SK-N-SH (cell line): Measurements from ENCODE around the gene DYRK1A. TPM values are rescaled to one million over a fixed set of nuclear protein-coding genes. Genes with fewer than 3 reads are reported as not detected.

Experiments
- CTCF ChIA-PET: fragments of 300-600, 350-600 bp; formaldehyde crosslinking; extraction: SDS; loops from one replicate; lab custom pipeline; 2021; lab: Yijun Ruan, JAX
- POLR2A ChIA-PET: fragments of 350-600 bp; sonication (Branson Sonifier 250); formaldehyde crosslinking; extraction: SDS; loops from one replicate; lab custom pipeline; 2020; ENCODE audit warnings: antibody characterized with exemption, inconsistent platforms; lab: Yijun Ruan, JAX
- DNase-seq: peaks from one replicate; pipeline ENCODE4 v3.0.0; 2012
- H2AFZ ChIP-seq: fragments of 200-600 bp; sonication (generic); 2 replicates; pipeline ENCODE4 v1.8.1; 2016; ENCODE audit warnings: antibody characterized with exemption, mild to moderate bottlenecking, low read depth
- H3F3A ChIP-seq: fragments of 200-600 bp; sonication (generic); replicated peaks from 2 replicates; pipeline ENCODE3; 2016; ENCODE audit warnings: antibody characterized with exemption, mild to moderate bottlenecking; ENCODE audit not compliant: insufficient read depth
- H3K27ac ChIP-seq, 2 experiments: fragments of 200-500 bp in 1 of 2; fragments of 200-600 bp in 1 of 2; sonication (Bioruptor generic) in 1 of 2; sonication (generic), shearing (Covaris generic) in 1 of 2; 2 replicates each; pipeline versions ENCODE4 v1.5.1 to v1.6.1; 2014 to 2016; ENCODE audit warnings: low read depth in 2 of 2, inconsistent platforms in 1 of 2, low read length in 1 of 2, mild to moderate bottlenecking in 1 of 2, mixed read lengths in 1 of 2
- H3K27me3 ChIP-seq: fragments of 200-600 bp; sonication (generic), shearing (Covaris generic); 2 replicates; pipeline ENCODE4 v1.6.1; 2016; ENCODE audit warnings: mixed run types; ENCODE audit not compliant: insufficient read depth
- H3K36me3 ChIP-seq, 2 experiments: fragments of 200-500 bp in 1 of 2; fragments of 200-600 bp in 1 of 2; sonication (Bioruptor generic) in 1 of 2; sonication (generic) in 1 of 2; replicated peaks in 1 of 2; 2 replicates each; pipeline versions ENCODE3 to v1.5.1; 2014 to 2016; ENCODE audit warnings: low read length in 1 of 2, mild to moderate bottlenecking in 1 of 2; ENCODE audit not compliant: insufficient read depth in 2 of 2, control insufficient read depth in 1 of 2
- H3K4me1 ChIP-seq, 2 experiments: fragments of 200-500 bp in 1 of 2; fragments of 200-600 bp in 1 of 2; sonication (Bioruptor generic) in 1 of 2; sonication (generic), shearing (Covaris generic) in 1 of 2; 2 replicates each; pipeline versions ENCODE4 v1.5.1 to v1.6.1; 2014 to 2016; ENCODE audit warnings: low read depth in 1 of 2, low read length in 1 of 2, mixed run types in 1 of 2; ENCODE audit not compliant: insufficient read depth in 2 of 2, control insufficient read depth in 1 of 2
- H3K4me2 ChIP-seq: fragments of 200-600 bp; sonication (generic), shearing (Covaris generic); 2 replicates; pipeline ENCODE4 v1.6.1; 2017; ENCODE audit warnings: mixed run types
- H3K4me3 ChIP-seq, 2 experiments: fragments of 200-500 bp in 1 of 2; fragments of 200-600 bp in 1 of 2; sonication (Bioruptor generic) in 1 of 2; sonication (generic), shearing (Covaris generic) in 1 of 2; 2 replicates each; pipeline versions ENCODE4 v1.5.1 to v1.8.1; 2014 to 2016; ENCODE audit warnings: low read depth in 2 of 2, inconsistent platforms in 1 of 2, low read length in 1 of 2, mild to moderate bottlenecking in 1 of 2, mixed read lengths in 1 of 2, moderate library complexity in 1 of 2
- H3K79me2 ChIP-seq: fragments of 200-600 bp; sonication (generic); 2 replicates; pipeline ENCODE4 v1.8.1; 2017; ENCODE audit warnings: mild to moderate bottlenecking; ENCODE audit not compliant: insufficient read depth
- H3K9ac ChIP-seq: fragments of 200-600 bp; sonication (generic); 2 replicates; pipeline ENCODE4 v1.6.1; 2017; ENCODE audit warnings: mixed run types
- H3K9me2 ChIP-seq: fragments of 200-600 bp; sonication (generic); 2 replicates; pipeline ENCODE4 v1.6.1; 2017; ENCODE audit warnings: mixed run types
- H3K9me3 ChIP-seq: fragments of 200-600 bp; sonication (generic); 2 replicates; pipeline ENCODE4 v1.6.1; 2017; ENCODE audit warnings: mixed run types, mild to moderate bottlenecking, moderate library complexity
- H4K20me1 ChIP-seq: fragments of 200-600 bp; sonication (generic); 2 replicates; pipeline ENCODE4 v1.6.1; 2017; ENCODE audit warnings: mild to moderate bottlenecking, mixed run types; ENCODE audit not compliant: insufficient read depth
- CHD2 ChIP-seq: fragments of 150-350 bp; IDR thresholded peaks from 2 replicates; pipeline ENCODE4 v1.6.1; 2018; ENCODE audit warnings: low read length; ENCODE audit not compliant: partially characterized antibody
- FOSL2 ChIP-seq: IDR thresholded peaks from 2 replicates; pipeline ENCODE4 v1.4.0; 2012; ENCODE audit warnings: low read depth, mild to moderate bottlenecking, moderate library complexity, borderline replicate concordance
- GATA2 ChIP-seq: sonication (generic); formaldehyde crosslinking; IDR thresholded peaks from 2 replicates; pipeline ENCODE4 v1.5.0; 2020; ENCODE audit warnings: mild to moderate bottlenecking, missing genetic modification reagents
- NFIC ChIP-seq: IDR thresholded peaks from 2 replicates; pipeline ENCODE4 v1.4.0; 2012; ENCODE audit warnings: borderline replicate concordance
- POLR2AphosphoS5 ChIP-seq: IDR thresholded peaks from 2 replicates; pipeline ENCODE4 v1.6.1; 2012; ENCODE audit warnings: low read depth, low read length
- YY1 ChIP-seq: IDR thresholded peaks from 2 replicates; pipeline ENCODE4 v1.4.0; 2012; ENCODE audit warnings: low read depth, mild to moderate bottlenecking
- WGBS: methylation state at CpG from one replicate; pipeline ENCODE4 v1.1.6; 2017; ENCODE audit warnings: low lambda C conversion rate; 5-methylcytosine and 5-hydroxymethylcytosine counted together
- polyA plus RNA-seq, 3 experiments: library from polyadenylated mRNA; depleted of rRNA; stranded (reverse); fragments of >200 nt; gene quantifications; 2 replicates each; pipeline ENCODE4 v1.2.3, GENCODE V29; 2012
- TF ChIP-seq, protein P1 (sequence below): IDR thresholded peaks from 2 replicates; pipeline ENCODE4 v1.4.0; 2012; ENCODE audit warnings: low read depth, borderline replicate concordance
- TF ChIP-seq, protein P2 (sequence below): fragments of 150-350 bp; IDR thresholded peaks from 2 replicates; pipeline ENCODE4 v1.6.1; 2017; ENCODE audit warnings: antibody characterized with exemption, low read length, low read depth, borderline replicate concordance
- TF ChIP-seq, protein P3 (sequence below): IDR thresholded peaks from 2 replicates; pipeline ENCODE4 v1.4.0; 2012; ENCODE audit warnings: low read depth, borderline replicate concordance
- TF ChIP-seq, protein P4 (sequence below): fragments of 200-600 bp; sonication (generic); IDR thresholded peaks from 2 replicates; pipeline ENCODE4 v1.6.1; 2017; ENCODE audit warnings: antibody characterized with exemption, mild to moderate bottlenecking, moderate library complexity
- TF ChIP-seq, protein P5 (sequence below): IDR thresholded peaks from 2 replicates; pipeline ENCODE4 v1.6.1; 2012; ENCODE audit warnings: mild to moderate bottlenecking, low read depth, low read length, moderate library complexity

The DYRK1A gene
- polyA plus RNA-seq, 1 of the 3 experiments (the other 2 are of a cell fraction) = 19.3 TPM

DNA sequence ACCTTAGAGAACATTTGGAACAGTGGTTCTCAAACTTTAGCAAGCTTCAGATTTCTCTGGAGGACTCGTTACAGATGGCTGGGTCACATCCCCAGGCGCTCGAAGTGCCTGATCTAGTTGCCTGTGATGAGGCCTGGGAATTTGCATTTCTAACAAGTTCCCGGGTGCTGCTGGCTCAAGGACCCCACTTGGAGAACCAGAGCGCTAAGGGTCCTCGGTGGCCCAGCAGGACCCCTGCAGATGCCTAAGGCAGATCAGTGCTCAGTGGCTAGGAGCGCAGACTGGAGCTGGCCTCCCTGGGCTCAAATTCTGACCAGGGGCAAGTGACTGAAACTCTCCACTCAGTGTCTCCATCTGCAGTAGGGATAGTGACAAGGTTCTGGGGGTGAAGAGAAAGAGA is 208.2 kb downstream of the DYRK1A start:
- no peaks in the 10 kb centered on the region for H3K36me3 ChIP-seq
- H3K27me3 ChIP-seq = 0 out of 2 replicates have a peak, but pooled peaks cover 6% of the 10 kb centered on the region
- TF ChIP-seq, protein P1, sequence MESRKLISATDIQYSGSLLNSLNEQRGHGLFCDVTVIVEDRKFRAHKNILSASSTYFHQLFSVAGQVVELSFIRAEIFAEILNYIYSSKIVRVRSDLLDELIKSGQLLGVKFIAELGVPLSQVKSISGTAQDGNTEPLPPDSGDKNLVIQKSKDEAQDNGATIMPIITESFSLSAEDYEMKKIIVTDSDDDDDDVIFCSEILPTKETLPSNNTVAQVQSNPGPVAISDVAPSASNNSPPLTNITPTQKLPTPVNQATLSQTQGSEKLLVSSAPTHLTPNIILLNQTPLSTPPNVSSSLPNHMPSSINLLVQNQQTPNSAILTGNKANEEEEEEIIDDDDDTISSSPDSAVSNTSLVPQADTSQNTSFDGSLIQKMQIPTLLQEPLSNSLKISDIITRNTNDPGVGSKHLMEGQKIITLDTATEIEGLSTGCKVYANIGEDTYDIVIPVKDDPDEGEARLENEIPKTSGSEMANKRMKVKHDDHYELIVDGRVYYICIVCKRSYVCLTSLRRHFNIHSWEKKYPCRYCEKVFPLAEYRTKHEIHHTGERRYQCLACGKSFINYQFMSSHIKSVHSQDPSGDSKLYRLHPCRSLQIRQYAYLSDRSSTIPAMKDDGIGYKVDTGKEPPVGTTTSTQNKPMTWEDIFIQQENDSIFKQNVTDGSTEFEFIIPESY = no peak
- TF ChIP-seq, protein P2, sequence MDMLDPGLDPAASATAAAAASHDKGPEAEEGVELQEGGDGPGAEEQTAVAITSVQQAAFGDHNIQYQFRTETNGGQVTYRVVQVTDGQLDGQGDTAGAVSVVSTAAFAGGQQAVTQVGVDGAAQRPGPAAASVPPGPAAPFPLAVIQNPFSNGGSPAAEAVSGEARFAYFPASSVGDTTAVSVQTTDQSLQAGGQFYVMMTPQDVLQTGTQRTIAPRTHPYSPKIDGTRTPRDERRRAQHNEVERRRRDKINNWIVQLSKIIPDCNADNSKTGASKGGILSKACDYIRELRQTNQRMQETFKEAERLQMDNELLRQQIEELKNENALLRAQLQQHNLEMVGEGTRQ = no peak
- TF ChIP-seq NFIC (no peak), GATA2 (no peak), YY1 (no peak), CHD2 (no peak), POLR2AphosphoS5 (no peak), FOSL2 (no peak)
- TF ChIP-seq, protein P3, sequence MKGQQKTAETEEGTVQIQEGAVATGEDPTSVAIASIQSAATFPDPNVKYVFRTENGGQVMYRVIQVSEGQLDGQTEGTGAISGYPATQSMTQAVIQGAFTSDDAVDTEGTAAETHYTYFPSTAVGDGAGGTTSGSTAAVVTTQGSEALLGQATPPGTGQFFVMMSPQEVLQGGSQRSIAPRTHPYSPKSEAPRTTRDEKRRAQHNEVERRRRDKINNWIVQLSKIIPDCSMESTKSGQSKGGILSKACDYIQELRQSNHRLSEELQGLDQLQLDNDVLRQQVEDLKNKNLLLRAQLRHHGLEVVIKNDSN = no peak
- TF ChIP-seq, protein P4, sequence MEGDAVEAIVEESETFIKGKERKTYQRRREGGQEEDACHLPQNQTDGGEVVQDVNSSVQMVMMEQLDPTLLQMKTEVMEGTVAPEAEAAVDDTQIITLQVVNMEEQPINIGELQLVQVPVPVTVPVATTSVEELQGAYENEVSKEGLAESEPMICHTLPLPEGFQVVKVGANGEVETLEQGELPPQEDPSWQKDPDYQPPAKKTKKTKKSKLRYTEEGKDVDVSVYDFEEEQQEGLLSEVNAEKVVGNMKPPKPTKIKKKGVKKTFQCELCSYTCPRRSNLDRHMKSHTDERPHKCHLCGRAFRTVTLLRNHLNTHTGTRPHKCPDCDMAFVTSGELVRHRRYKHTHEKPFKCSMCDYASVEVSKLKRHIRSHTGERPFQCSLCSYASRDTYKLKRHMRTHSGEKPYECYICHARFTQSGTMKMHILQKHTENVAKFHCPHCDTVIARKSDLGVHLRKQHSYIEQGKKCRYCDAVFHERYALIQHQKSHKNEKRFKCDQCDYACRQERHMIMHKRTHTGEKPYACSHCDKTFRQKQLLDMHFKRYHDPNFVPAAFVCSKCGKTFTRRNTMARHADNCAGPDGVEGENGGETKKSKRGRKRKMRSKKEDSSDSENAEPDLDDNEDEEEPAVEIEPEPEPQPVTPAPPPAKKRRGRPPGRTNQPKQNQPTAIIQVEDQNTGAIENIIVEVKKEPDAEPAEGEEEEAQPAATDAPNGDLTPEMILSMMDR = no peak
- TF ChIP-seq, protein P5, sequence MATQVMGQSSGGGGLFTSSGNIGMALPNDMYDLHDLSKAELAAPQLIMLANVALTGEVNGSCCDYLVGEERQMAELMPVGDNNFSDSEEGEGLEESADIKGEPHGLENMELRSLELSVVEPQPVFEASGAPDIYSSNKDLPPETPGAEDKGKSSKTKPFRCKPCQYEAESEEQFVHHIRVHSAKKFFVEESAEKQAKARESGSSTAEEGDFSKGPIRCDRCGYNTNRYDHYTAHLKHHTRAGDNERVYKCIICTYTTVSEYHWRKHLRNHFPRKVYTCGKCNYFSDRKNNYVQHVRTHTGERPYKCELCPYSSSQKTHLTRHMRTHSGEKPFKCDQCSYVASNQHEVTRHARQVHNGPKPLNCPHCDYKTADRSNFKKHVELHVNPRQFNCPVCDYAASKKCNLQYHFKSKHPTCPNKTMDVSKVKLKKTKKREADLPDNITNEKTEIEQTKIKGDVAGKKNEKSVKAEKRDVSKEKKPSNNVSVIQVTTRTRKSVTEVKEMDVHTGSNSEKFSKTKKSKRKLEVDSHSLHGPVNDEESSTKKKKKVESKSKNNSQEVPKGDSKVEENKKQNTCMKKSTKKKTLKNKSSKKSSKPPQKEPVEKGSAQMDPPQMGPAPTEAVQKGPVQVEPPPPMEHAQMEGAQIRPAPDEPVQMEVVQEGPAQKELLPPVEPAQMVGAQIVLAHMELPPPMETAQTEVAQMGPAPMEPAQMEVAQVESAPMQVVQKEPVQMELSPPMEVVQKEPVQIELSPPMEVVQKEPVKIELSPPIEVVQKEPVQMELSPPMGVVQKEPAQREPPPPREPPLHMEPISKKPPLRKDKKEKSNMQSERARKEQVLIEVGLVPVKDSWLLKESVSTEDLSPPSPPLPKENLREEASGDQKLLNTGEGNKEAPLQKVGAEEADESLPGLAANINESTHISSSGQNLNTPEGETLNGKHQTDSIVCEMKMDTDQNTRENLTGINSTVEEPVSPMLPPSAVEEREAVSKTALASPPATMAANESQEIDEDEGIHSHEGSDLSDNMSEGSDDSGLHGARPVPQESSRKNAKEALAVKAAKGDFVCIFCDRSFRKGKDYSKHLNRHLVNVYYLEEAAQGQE = no peak
- TF ChIP-seq, all 33 proteins: peak for 0
- H3K9me2 ChIP-seq = no peaks in the 10 kb centered on the region
- no peak overlapping the region for H3K4me3 ChIP-seq
- H4K20me1 ChIP-seq = no peaks in the 10 kb centered on the region
- no peaks in the 10 kb centered on the region for H3F3A ChIP-seq
- H2AFZ ChIP-seq = no peak overlapping the region
- H3K27ac ChIP-seq = no peak overlapping the region
- no peaks in the 10 kb centered on the region for H3K79me2 ChIP-seq
- H3K9ac ChIP-seq = no peak overlapping the region
- H3K4me2 ChIP-seq = no peak overlapping the region
- ChIA-PET POLR2A (no interaction called here), CTCF (interaction anchor here (0.7 to 1.0 kb wide), 2 partner anchors 9 to 45 kb away, joined by 3 read pairs; no protein-coding TSS in a partner anchor)
- DNase-seq = no peak
- 100% methylated on average over 1 of the region's 7 CpGs for WGBS
- no peaks in the 10 kb centered on the region for H3K4me1 ChIP-seq
- H3K9me3 ChIP-seq = no peaks in the 10 kb centered on the region
